ENCODE results near the gene SPNS3. TPM values are rescaled to one million over a fixed set of nuclear protein-coding genes. Genes with fewer than 3 reads are reported as not detected.

Gene SPNS3
- total RNA-seq, 3 donors from 2014 or later, result 0.38 to 0.72 TPM; not detected in 1

GRCh38 chr17:4523946-4524345 lies 90.2 kb downstream of the SPNS3 start:
- H3K4me1 ChIP-seq (ENCODE audit: low read depth), result no peaks in the 10 kb centered on the region
- no peaks in the 10 kb centered on the region for H3K9me3 ChIP-seq
- no peak overlapping the region for H3K4me3 ChIP-seq
- no peak for ATAC-seq
- no peaks in the 10 kb centered on the region for H3K36me3 ChIP-seq (ENCODE audit: low read depth)
- no peak for DNase-seq
- intact Hi-C loops (cut with DNase I, micrococcal nuclease), result no loop called here
- no peak for TF ChIP-seq CTCF (IDR thresholded peaks at IDR 0.05)

- ATAC-seq (no peak), DNase-seq (no peak)
- intact Hi-C loops (cut with DNase I, micrococcal nuclease), result no loop called here
- TF ChIP-seq CTCF (IDR thresholded peaks at IDR 0.05), result no peak
- H3K4me3 ChIP-seq, result no peak overlapping the region
- no peaks in the 10 kb centered on the region for H3K36me3 ChIP-seq (ENCODE audit: low read depth)
- no peaks in the 10 kb centered on the region for H3K4me1 ChIP-seq (ENCODE audit: low read depth)
- H3K9me3 ChIP-seq, result no peaks in the 10 kb centered on the region
Observed at GRCh38 chr17:4525691-4526397, 92.1 kb downstream of the SPNS3 start.

- ATAC-seq (no peak), DNase-seq (no peak)
- Histone ChIP-seq H3K9me3 (no peaks in the 10 kb centered on the region), H3K36me3 (ENCODE audit: low read depth) (no peaks in the 10 kb centered on the region), H3K4me1 (ENCODE audit: low read depth) (no peaks in the 10 kb centered on the region), H3K4me3 (no peak overlapping the region)
- intact Hi-C loops (cut with DNase I, micrococcal nuclease), result no loop called here
- no peak for TF ChIP-seq CTCF (IDR thresholded peaks at IDR 0.05)
Observed at GRCh38 chr17:4527134-4527533, 93.4 kb downstream of the SPNS3 start.

GRCh38 chr17:4527566-4528125 lies 93.9 kb downstream of the SPNS3 start:
- no peak overlapping the region for H3K4me3 ChIP-seq
- no peak for TF ChIP-seq CTCF (IDR thresholded peaks at IDR 0.05)
- intact Hi-C loops (cut with DNase I, micrococcal nuclease), result no loop called here

GRCh38 chr17:4529533-4530152 lies 95.9 kb downstream of the SPNS3 start:
- intact Hi-C loops (cut with DNase I, micrococcal nuclease), result no loop called here

More at GRCh38 chr17:4527566-4528125, 93.9 kb downstream of the SPNS3 start:
- ATAC-seq (no peak), DNase-seq (no peak)
- Histone ChIP-seq H3K9me3 (no peaks in the 10 kb centered on the region), H3K36me3 (ENCODE audit: low read depth) (no peaks in the 10 kb centered on the region), H3K4me1 (ENCODE audit: low read depth) (no peaks in the 10 kb centered on the region)

More at GRCh38 chr17:4529533-4530152, 95.9 kb downstream of the SPNS3 start:
- H3K4me1 ChIP-seq (ENCODE audit: low read depth), result peaks cover 9% of the 10 kb centered on the region
- H3K4me3 ChIP-seq, result no peak overlapping the region
- DNase-seq (no peak), ATAC-seq (no peak)
- TF ChIP-seq CTCF (IDR thresholded peaks at IDR 0.05), result no peak
- H3K9me3 ChIP-seq, result no peaks in the 10 kb centered on the region
- no peaks in the 10 kb centered on the region for H3K36me3 ChIP-seq (ENCODE audit: low read depth)

All from mucosa of descending colon (tissue), 3 donors.